Lower leg skin (tissue), 4 donors: ENCODE measurements around the gene ZFTA. TPM values are rescaled to one million over a fixed set of nuclear protein-coding genes. Genes with fewer than 3 reads are reported as not detected.
A peak's percentile ranks its signal among the peaks of the same experiment; 100 is the strongest.

Experiments
- DNase-seq, 2 donors: peaks; one replicate each; pipeline ENCODE4 v3.0.0-alpha.2; 2019; ENCODE audit warnings: low spot score in 2 of 2
- H3K4me3 ChIP-seq: fragments of 200-600 bp; sonication (generic); 2 replicates; pipeline ENCODE4 v1.5.1; 2017; ENCODE audit warnings: mild to moderate bottlenecking, low read depth; ENCODE audit not compliant: poor library complexity, severe bottlenecking
- CTCF ChIP-seq, 3 donors: fragments of 450-650 bp; IDR thresholded peaks; one replicate each; pipeline ENCODE4 v1.5.1; 2016; ENCODE audit warnings: antibody characterized with exemption in 3 of 3, mild to moderate bottlenecking in 3 of 3, moderate library complexity in 2 of 3
- POLR2A ChIP-seq, 2 donors: fragments of 450-650 bp; IDR thresholded peaks; one replicate each; pipeline ENCODE4 v1.6.1; 2016 to 2017; ENCODE audit warnings: antibody characterized with exemption in 2 of 2, mild to moderate bottlenecking in 1 of 2, moderate library complexity in 1 of 2
- WGBS, 2 donors: methylation state at CpG; one replicate each; pipeline ENCODE4 v1.1.5; 2018; 5-methylcytosine and 5-hydroxymethylcytosine counted together
- intact Hi-C: fragments of 100-400 bp; cut with DNase I; formaldehyde crosslinking; loops from one replicate; pipeline ENCODE4 v1.15.0; 2023; ENCODE audit warnings: low total_unique reads
- total RNA-seq, 4 donors: library from RNA; depleted of rRNA; stranded (reverse); fragments of >200 nt; gene quantifications; one replicate each; pipeline ENCODE4 v1.1.0, GENCODE V29; 2016

The ZFTA gene
- total RNA-seq, 4 donors from 2014 or later = 7.8 to 9.8 (median 8.6) TPM

- WGBS, 2 donors = 43 to 51% methylated on average over 26 to 33 of the region's 35 CpGs
- no peak for DNase-seq
- intact Hi-C loops = loop anchor here (10.0 kb wide), 1 partner anchor 175 kb away; no protein-coding TSS in a partner anchor
- H3K4me3 ChIP-seq = no peak overlapping the region
- TF ChIP-seq POLR2A (IDR thresholded peaks at IDR 0.05) = no peak
- no peak for TF ChIP-seq CTCF (IDR thresholded peaks at IDR 0.05)
These were observed 1.3 kb upstream of the ZFTA start for GRCh38 chr11:63769714-63770455.

DNA sequence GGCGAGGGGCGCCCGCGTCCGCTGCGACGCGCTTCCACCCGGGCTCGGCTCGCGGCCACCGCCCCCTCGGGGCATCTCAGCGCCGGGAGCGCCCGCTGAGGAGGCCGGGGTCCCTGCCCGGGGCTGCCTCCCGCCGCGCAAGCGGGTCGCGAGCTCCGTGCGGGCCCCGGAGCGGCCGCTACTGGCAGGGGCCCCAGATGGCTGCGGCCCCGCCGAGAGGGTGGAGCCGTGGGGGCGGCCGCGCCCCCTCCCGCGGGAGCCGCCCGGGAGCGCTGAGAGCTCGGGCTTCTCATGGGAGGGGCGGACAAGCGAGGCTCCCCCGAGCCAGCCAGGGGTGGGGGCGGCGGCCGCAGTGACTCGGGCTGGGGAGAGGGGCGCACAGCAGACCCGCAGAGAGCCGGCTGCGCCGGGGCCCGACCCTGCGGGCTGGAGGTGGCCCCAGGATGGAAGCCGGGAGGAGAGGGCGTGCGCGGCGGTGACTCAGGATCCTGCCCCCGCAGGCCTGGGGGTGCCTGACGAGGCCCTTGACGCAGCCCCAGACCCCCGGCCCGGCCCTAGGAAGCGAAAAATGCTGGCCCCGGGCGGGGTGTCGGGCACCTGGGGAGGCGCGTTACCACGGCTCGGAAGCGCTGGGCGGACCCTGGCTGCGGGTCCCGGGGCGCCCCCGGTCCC lies 603 bp upstream of the ZFTA start:
- no peak for DNase-seq
- no peak for TF ChIP-seq CTCF (IDR thresholded peaks at IDR 0.05)
- TF ChIP-seq POLR2A (IDR thresholded peaks at IDR 0.05) = no peak
- intact Hi-C loops = loop anchor here (10.0 kb wide), 1 partner anchor 176 kb away; no protein-coding TSS in a partner anchor
- H3K4me3 ChIP-seq = peak overlapping the region; percentile 55
- 1% methylated on average over 58 of the region's 82 CpGs; no CpG with 5 or more reads in 1 of the 2 donors for WGBS, 2 donors

DNA sequence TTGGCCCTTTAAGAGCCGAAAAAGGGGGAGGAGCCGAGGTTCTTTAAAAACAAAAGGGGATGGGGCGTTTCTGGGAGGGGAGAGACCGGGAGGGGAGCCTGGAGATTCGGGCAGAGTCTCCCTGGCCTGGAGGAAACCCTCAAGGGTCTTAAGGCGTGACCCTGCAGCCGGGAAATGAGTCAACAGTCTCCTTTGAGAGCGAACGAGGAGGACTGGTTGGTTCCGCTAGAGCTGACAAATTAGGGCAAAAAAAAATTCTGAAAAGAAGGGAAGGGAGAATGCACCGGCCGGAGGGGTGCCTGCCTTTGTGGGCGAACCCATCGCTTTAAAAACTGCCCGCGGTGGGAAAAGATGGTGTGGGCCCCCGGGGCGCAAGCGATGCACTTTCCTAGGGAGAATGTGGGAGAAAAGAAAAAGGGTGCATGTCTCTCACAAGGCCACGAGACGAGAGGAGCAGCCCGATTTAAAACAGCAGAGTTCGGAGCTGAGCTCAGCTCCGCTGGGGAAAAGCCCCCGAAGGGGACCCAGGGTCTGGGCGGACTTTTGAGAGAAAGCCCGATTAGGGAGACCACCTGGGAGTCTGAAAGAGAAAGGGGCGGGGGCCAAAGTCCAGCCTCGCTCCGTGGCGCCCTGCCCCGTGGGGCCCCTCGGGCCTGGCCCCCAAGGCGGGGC lies 874 bp downstream of the ZFTA start:
- WGBS, 2 donors = 0% methylated on average over 28 to 31 of the region's 34 CpGs
- H3K4me3 ChIP-seq = peak overlapping the region; percentile 62
- TF ChIP-seq CTCF (IDR thresholded peaks at IDR 0.05) (no peak), POLR2A (IDR thresholded peaks at IDR 0.05) (no peak)
- DNase-seq = peak; percentile 59 to 92
- intact Hi-C loops = loop anchor here (10.0 kb wide), 1 partner anchor 177 kb away; no protein-coding TSS in a partner anchor

DNA sequence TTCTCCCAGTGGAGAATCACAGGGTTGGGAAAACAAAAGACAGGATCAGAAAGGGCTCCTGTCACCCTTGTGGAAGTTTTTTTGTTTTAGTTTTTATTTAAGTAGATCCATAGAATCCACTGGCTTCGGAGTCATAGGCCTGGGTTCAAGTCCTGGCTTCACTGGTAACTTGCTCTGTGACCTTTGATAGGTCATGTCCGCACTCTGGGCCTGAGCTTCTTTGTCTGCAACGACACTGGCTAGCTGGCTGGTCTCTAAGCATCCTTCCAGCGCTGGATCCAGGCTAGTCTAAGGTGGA lies 1.4 kb downstream of the ZFTA start:
- TF ChIP-seq POLR2A (IDR thresholded peaks at IDR 0.05) (no peak), CTCF (IDR thresholded peaks at IDR 0.05) (no peak)
- H3K4me3 ChIP-seq = peak overlapping the region; percentile 62
- intact Hi-C loops = loop anchor here (10.0 kb wide), 1 partner anchor 178 kb away; no protein-coding TSS in a partner anchor
- 14 to 19% methylated on average over 4 of the region's 4 CpGs for WGBS, 2 donors
- DNase-seq = no peak

- no peak overlapping the region for H3K4me3 ChIP-seq
- TF ChIP-seq CTCF (IDR thresholded peaks at IDR 0.05) (no peak), POLR2A (IDR thresholded peaks at IDR 0.05) (no peak)
- no peak for DNase-seq
- intact Hi-C loops = loop anchor here (10.0 kb wide), 1 partner anchor 178 kb away; no protein-coding TSS in a partner anchor
- 65 to 69% methylated on average over 7 of the region's 7 CpGs for WGBS, 2 donors
These were observed 1.9 kb downstream of the ZFTA start for GRCh38 chr11:63766531-63767235.
